WTC11 (cell line): Measurements from ENCODE around the gene CTDP1. TPM values are rescaled to one million over a fixed set of nuclear protein-coding genes. Genes with fewer than 3 reads are reported as not detected.

Experiments
- ATAC-seq: fragments of 200-7000 bp; cut with Tn5 transposase; 2 replicates; pipeline ENCODE4 v1.10.0; 2021; ENCODE audit warnings: mild to moderate bottlenecking, moderate library complexity
- CTCF ChIA-PET: fragments of 300-600 bp; sonication (Branson Sonifier 250); formaldehyde crosslinking; loops from one replicate; lab custom pipeline; 2021; ENCODE audit warnings: antibody characterized with exemption; lab: Charles Lee
- POLR2A ChIA-PET: fragments of 350-600 bp; sonication (Branson Sonifier 250); formaldehyde crosslinking; loops from one replicate; lab custom pipeline; 2021; ENCODE audit warnings: antibody characterized with exemption; lab: Charles Lee
- DNase-seq: peaks from one replicate; pipeline ENCODE4 v3.0.0; 2021; ENCODE audit warnings: low spot score
- H3K27ac Mint-ChIP-seq: 2 replicates; pipeline ENCODE4 v1.8.0; 2021; ENCODE audit warnings: mixed read lengths
- H3K27me3 Mint-ChIP-seq: 2 replicates; pipeline ENCODE4 v1.8.0; 2021; ENCODE audit warnings: low read depth, mild to moderate bottlenecking, moderate library complexity, mixed read lengths
- H3K36me3 Mint-ChIP-seq: 2 replicates; pipeline ENCODE4 v1.8.0; 2021; ENCODE audit warnings: mixed read lengths
- H3K4me1 Mint-ChIP-seq: 2 replicates; pipeline ENCODE4 v1.8.0; 2022; ENCODE audit warnings: mixed read lengths
- H3K4me3 Mint-ChIP-seq: 2 replicates; pipeline ENCODE4 v1.8.0; 2021; ENCODE audit warnings: mild to moderate bottlenecking, moderate library complexity, mixed read lengths
- H3K9me3 Mint-ChIP-seq: 2 replicates; pipeline ENCODE4 v1.8.0; 2021; ENCODE audit warnings: mixed read lengths
- CDX4 ChIP-seq: fragments of 250-450 bp; sonication (Bioruptor Pico); IDR thresholded peaks from 2 replicates; pipeline ENCODE4 v1.9.0; 2021; ENCODE audit warnings: moderate library complexity, mild to moderate bottlenecking, inconsistent platforms, borderline replicate concordance
- E2F4 ChIP-seq: sonication (generic); formaldehyde crosslinking; IDR thresholded peaks from 2 replicates; pipeline ENCODE4 v1.8.1; 2022; ENCODE audit warnings: low read depth, mild to moderate bottlenecking, moderate library complexity, missing genetic modification reagents, borderline replicate concordance
- HMGXB4 ChIP-seq: sonication (generic); formaldehyde crosslinking; IDR thresholded peaks from 2 replicates; pipeline ENCODE4 v1.8.1; 2023; ENCODE audit warnings: mild to moderate bottlenecking, moderate library complexity, missing genetic modification reagents
- IRF2 ChIP-seq: sonication (generic); formaldehyde crosslinking; IDR thresholded peaks from 2 replicates; pipeline ENCODE4 v1.8.0; 2022; ENCODE audit warnings: low read depth, missing genetic modification reagents, borderline replicate concordance
- MAX ChIP-seq: sonication (generic); formaldehyde crosslinking; IDR thresholded peaks from 2 replicates; pipeline ENCODE4 v1.8.0; 2022; ENCODE audit warnings: mild to moderate bottlenecking, missing genetic modification reagents
- MXD4 ChIP-seq: fragments of 250-450 bp; sonication (Bioruptor Pico); IDR thresholded peaks from 2 replicates; pipeline ENCODE4 v1.8.0; 2021; ENCODE audit warnings: mild to moderate bottlenecking, moderate library complexity, borderline replicate concordance
- NFATC4 ChIP-seq: fragments of 250-450 bp; sonication (Bioruptor Pico); IDR thresholded peaks from 2 replicates; pipeline ENCODE4 v1.9.0; 2021; ENCODE audit warnings: mild to moderate bottlenecking
- NFYB ChIP-seq: sonication (generic); formaldehyde crosslinking; conservative IDR thresholded peaks from 2 replicates; pipeline ENCODE4 v1.8.0; 2022; ENCODE audit warnings: low read depth, missing genetic modification reagents
- NR2C2 ChIP-seq: sonication (generic); formaldehyde crosslinking; IDR thresholded peaks from 2 replicates; pipeline ENCODE4 v1.8.0; 2022; ENCODE audit warnings: mild to moderate bottlenecking, missing genetic modification reagents
- NR3C1 ChIP-seq: sonication (generic); formaldehyde crosslinking; conservative IDR thresholded peaks from 2 replicates; pipeline ENCODE4 v1.8.1; 2023; ENCODE audit warnings: low read depth, mild to moderate bottlenecking, missing genetic modification reagents
- TCF7 ChIP-seq: sonication (generic); formaldehyde crosslinking; IDR thresholded peaks from 2 replicates; pipeline ENCODE4 v1.8.0; 2022; ENCODE audit warnings: mild to moderate bottlenecking, low read depth, missing genetic modification reagents, moderate library complexity
- TEAD1 ChIP-seq: sonication (generic); formaldehyde crosslinking; IDR thresholded peaks from 2 replicates; pipeline ENCODE4 v1.8.0; 2022; ENCODE audit warnings: mild to moderate bottlenecking, missing genetic modification reagents
- ZNF121 ChIP-seq: sonication (generic); formaldehyde crosslinking; IDR thresholded peaks from 2 replicates; pipeline ENCODE4 v1.8.0; 2023; ENCODE audit warnings: missing genetic modification reagents
- ZNF138 ChIP-seq: sonication (generic); formaldehyde crosslinking; conservative IDR thresholded peaks from 2 replicates; pipeline ENCODE4 v1.8.1; 2022; ENCODE audit warnings: mild to moderate bottlenecking, moderate library complexity, missing genetic modification reagents
- ZNF219 ChIP-seq: sonication (generic); formaldehyde crosslinking; IDR thresholded peaks from 2 replicates; pipeline ENCODE4 v1.8.0; 2023; ENCODE audit warnings: missing genetic modification reagents, mild to moderate bottlenecking, borderline replicate concordance
- ZNF317 ChIP-seq: sonication (generic); formaldehyde crosslinking; IDR thresholded peaks from 2 replicates; pipeline ENCODE4 v1.8.1; 2023; ENCODE audit warnings: low read depth, mild to moderate bottlenecking, moderate library complexity, missing genetic modification reagents, borderline replicate concordance
- total RNA-seq: library from RNA; stranded (reverse); gene quantifications from 3 replicates; pipeline ENCODE4 v1.2.3, GENCODE V29; 2021
- TF ChIP-seq, protein P1 (sequence below): sonication (generic); formaldehyde crosslinking; IDR thresholded peaks from 2 replicates; pipeline ENCODE4 v1.8.1; 2023; ENCODE audit warnings: mild to moderate bottlenecking, missing genetic modification reagents, moderate library complexity
- TF ChIP-seq, protein P2 (sequence below): sonication (generic); formaldehyde crosslinking; IDR thresholded peaks from 2 replicates; pipeline ENCODE4 v1.8.1; 2022; ENCODE audit warnings: low read depth, missing genetic modification reagents, borderline replicate concordance

CTDP1 gene
- total RNA-seq, 1 experiment from 2014 or later = 39.7 TPM

GRCh38 chr18:79786304-79786703 is 106.7 kb downstream of the CTDP1 start:
- TF ChIP-seq E2F4 = no peak
- no peak for TF ChIP-seq TCF7 (CRISPR knock-in tag)
- peak; percentile 58; the same call in 1 of the 2 replicates for TF ChIP-seq ZNF121

GRCh38 chr18:79786786-79787526 is 107.4 kb downstream of the CTDP1 start:
- ChIA-PET CTCF (no interaction called here), POLR2A (no interaction called here)
- H3K36me3 Mint-ChIP-seq = no peaks in the 10 kb centered on the region
- ATAC-seq (no peak), DNase-seq (no peak)
- no peak overlapping the region for H3K27ac Mint-ChIP-seq
- peaks cover 54% of the 10 kb centered on the region for H3K27me3 Mint-ChIP-seq
- H3K4me3 Mint-ChIP-seq = peak overlapping the region; percentile 47
- no peaks in the 10 kb centered on the region for H3K9me3 Mint-ChIP-seq
- 0 out of 2 replicates have a peak, but pooled peaks cover 3% of the 10 kb centered on the region for H3K4me1 Mint-ChIP-seq
- TF ChIP-seq HMGXB4 (CRISPR knock-in tag) = no peak
- TF ChIP-seq, protein P1, sequence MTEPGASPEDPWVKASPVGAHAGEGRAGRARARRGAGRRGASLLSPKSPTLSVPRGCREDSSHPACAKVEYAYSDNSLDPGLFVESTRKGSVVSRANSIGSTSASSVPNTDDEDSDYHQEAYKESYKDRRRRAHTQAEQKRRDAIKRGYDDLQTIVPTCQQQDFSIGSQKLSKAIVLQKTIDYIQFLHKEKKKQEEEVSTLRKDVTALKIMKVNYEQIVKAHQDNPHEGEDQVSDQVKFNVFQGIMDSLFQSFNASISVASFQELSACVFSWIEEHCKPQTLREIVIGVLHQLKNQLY (CRISPR knock-in tag) = no peak
- no peak for TF ChIP-seq MXD4 (CRISPR knock-in tag)
- TF ChIP-seq NFYB (CRISPR knock-in tag) = no peak

More at GRCh38 chr18:79786304-79786703, 106.7 kb downstream of the CTDP1 start:
- peaks cover 52% of the 10 kb centered on the region for H3K27me3 Mint-ChIP-seq
- no peak overlapping the region for H3K4me3 Mint-ChIP-seq
- ChIA-PET CTCF (no interaction called here), POLR2A (no interaction called here)
- H3K36me3 Mint-ChIP-seq = no peaks in the 10 kb centered on the region
- no peak for DNase-seq
- H3K4me1 Mint-ChIP-seq = 0 out of 2 replicates have a peak, but pooled peaks cover 3% of the 10 kb centered on the region
- ATAC-seq = no peak
- no peaks in the 10 kb centered on the region for H3K9me3 Mint-ChIP-seq
- no peak overlapping the region for H3K27ac Mint-ChIP-seq

- 0 out of 2 replicates have a peak, but pooled peaks cover 3% of the 10 kb centered on the region for H3K4me1 Mint-ChIP-seq
- POLR2A ChIA-PET = no interaction called here
- H3K36me3 Mint-ChIP-seq = no peaks in the 10 kb centered on the region
- H3K9me3 Mint-ChIP-seq = no peaks in the 10 kb centered on the region
- H3K27ac Mint-ChIP-seq = no peak overlapping the region
- no peak for ATAC-seq
- H3K4me3 Mint-ChIP-seq = peak overlapping the region; percentile 47
- CTCF ChIA-PET = no interaction called here
- peaks cover 54% of the 10 kb centered on the region for H3K27me3 Mint-ChIP-seq
- TF ChIP-seq NFATC4 (CRISPR knock-in tag) (no peak), ZNF138 (no peak), ZNF219 (CRISPR knock-in tag) (no peak)
- TF ChIP-seq, protein P2, sequence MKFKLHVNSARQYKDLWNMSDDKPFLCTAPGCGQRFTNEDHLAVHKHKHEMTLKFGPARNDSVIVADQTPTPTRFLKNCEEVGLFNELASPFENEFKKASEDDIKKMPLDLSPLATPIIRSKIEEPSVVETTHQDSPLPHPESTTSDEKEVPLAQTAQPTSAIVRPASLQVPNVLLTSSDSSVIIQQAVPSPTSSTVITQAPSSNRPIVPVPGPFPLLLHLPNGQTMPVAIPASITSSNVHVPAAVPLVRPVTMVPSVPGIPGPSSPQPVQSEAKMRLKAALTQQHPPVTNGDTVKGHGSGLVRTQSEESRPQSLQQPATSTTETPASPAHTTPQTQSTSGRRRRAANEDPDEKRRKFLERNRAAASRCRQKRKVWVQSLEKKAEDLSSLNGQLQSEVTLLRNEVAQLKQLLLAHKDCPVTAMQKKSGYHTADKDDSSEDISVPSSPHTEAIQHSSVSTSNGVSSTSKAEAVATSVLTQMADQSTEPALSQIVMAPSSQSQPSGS = no peak
- TF ChIP-seq, all 79 proteins: peak for 0
- DNase-seq = no peak
Observed at GRCh38 chr18:79787527-79787864, 107.9 kb downstream of the CTDP1 start.

DNA sequence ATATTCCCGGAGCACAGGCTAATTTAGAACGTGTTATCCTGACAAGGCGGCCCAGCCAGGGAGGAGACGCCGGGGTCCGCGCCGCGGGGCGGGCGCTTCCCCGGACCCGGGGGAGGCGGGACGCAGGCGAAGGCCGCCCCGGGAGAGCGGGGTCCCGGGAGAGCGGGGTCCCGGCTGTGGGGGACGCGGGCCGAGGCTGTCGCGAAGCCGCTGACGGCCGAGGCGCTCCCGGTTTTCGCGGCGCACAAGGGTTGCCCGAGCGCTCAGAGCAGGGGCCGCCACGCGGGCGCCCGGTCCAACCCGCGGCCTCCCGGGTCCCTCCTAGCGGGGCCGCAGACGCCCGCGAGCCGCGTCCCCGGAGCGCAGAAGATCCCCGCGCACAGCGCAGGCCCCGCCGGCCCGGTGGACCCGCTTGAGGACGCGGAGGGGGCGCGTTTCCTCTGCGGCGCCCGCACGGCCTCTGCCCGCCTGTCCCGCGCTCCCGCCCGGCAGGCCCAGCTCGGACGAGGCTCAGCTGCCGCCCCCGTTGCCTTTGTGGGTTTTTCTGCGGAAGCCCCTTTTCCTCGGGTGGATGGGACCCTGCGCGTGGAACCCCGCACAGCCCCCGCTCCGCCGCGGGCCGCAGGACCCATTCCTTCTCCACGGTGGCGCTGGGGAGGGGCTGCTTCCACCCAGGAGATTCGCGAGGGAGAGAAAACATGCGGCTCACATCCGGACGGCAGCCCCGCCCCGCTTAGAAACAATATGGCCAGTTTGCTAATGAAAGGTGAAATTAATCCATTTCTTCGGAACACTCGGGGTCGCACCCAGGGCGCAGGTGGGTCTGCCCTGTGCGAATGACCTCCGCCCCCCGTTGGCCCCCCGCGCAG is 108.5 kb downstream of the CTDP1 start:
- Mint-ChIP-seq H3K36me3 (no peaks in the 10 kb centered on the region), H3K4me1 (0 out of 2 replicates have a peak, but pooled peaks cover 3% of the 10 kb centered on the region), H3K27me3 (peaks cover 54% of the 10 kb centered on the region), H3K4me3 (peak overlapping the region; percentile 62), H3K9me3 (no peaks in the 10 kb centered on the region), H3K27ac (no peak overlapping the region)
- ChIA-PET CTCF (no interaction called here), POLR2A (no interaction called here)
- DNase-seq (peak; percentile 31), ATAC-seq (peak; percentile 68)
- TF ChIP-seq CDX4 (CRISPR knock-in tag) (no peak), ZNF317 (CRISPR knock-in tag) (0 out of 2 replicates have a peak, but pooled peaks have one; percentile 43), IRF2 (0 out of 2 replicates have a peak, but pooled peaks have one; percentile 29), MAX (CRISPR knock-in tag) (peak; percentile 79), NR2C2 (CRISPR knock-in tag) (0 out of 2 replicates have a peak, but pooled peaks have one; percentile 31), NR3C1 (CRISPR knock-in tag) (no peak), TEAD1 (CRISPR knock-in tag) (peak; percentile 58; the same call in 1 of the 2 replicates), NFYB (CRISPR knock-in tag) (no peak)
